ENCODE measurements around the gene HASPIN. TPM values are rescaled to one million over a fixed set of nuclear protein-coding genes. Genes with fewer than 3 reads are reported as not detected.
A peak's percentile ranks its signal among the peaks of the same experiment; 100 is the strongest.

HASPIN gene
- total RNA-seq, 1 experiment from 2014 or later = 30.0 TPM

DNA sequence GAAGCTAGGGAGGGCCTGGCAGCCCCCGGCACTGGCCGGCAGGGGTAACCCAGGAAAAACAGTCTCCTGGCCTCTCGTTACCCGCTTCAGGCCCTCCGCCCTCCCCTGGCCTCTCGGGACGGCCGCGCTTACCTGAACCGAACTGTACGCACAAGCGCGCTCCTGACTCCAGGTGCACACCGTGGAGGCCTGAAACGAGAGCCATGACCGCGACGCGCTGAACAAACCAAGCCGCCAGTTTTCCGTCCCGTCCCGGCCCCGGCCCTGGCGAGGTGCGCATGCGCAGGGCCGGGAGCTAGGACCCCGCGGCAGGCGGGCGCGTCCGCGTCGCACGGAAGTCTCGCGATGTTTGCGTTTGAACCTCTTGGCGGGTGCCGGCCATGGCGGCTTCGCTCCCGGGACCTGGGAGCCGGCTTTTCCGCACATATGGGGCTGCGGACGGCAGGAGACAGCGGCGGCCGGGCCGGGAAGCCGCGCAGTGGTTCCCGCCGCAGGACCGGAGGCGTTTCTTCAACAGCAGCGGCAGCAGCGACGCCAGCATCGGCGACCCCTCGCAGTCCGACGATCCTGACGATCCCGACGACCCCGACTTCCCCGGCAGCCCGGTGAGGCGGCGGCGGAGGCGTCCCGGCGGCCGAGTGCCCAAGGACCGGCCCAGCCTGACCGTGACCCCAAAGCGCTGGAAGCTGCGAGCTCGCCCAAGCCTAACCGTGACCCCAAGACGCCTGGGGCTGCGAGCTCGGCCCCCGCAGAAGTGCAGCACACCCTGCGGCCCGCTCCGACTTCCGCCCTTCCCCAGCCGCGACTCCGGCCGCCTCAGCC, at the start of gene HASPIN (continued):
- TF ChIP-seq CREB1 (CRISPR knock-in tag; IDR thresholded peaks at IDR 0.05) (peak; percentile 65; the same call in 1 of the 2 replicates), ATF1 (CRISPR knock-in tag; IDR thresholded peaks at IDR 0.05) (0 out of 2 replicates have a peak, but pooled peaks have one; percentile 65), ZNF671 (CRISPR knock-in tag; IDR thresholded peaks at IDR 0.05) (no peak), ZNF263 (CRISPR knock-in tag; IDR thresholded peaks at IDR 0.05; ENCODE audit: low read depth) (no peak; the same call in 1 of the 2 replicates), HMGA2 (CRISPR knock-in tag; IDR thresholded peaks at IDR 0.05) (no peak), IRF2 (CRISPR knock-in tag; IDR thresholded peaks at IDR 0.05; ENCODE audit: borderline replicate concordance, low read depth) (no peak), GTF2I (CRISPR knock-in tag; conservative IDR thresholded peaks at IDR 0.05) (no peak), ZNF219 (CRISPR knock-in tag; IDR thresholded peaks at IDR 0.05; ENCODE audit: borderline replicate concordance) (no peak), NR2C2 (CRISPR knock-in tag; IDR thresholded peaks at IDR 0.05) (no peak), SOX15 (CRISPR knock-in tag; IDR thresholded peaks at IDR 0.05) (no peak), OVOL2 (CRISPR knock-in tag; IDR thresholded peaks at IDR 0.05; ENCODE audit: borderline replicate concordance) (no peak), TEAD4 (CRISPR knock-in tag; IDR thresholded peaks at IDR 0.05) (0 out of 2 replicates have a peak, but pooled peaks have one; percentile 76), ZNF396 (CRISPR knock-in tag; IDR thresholded peaks at IDR 0.05; ENCODE audit: borderline replicate concordance) (no peak), ZNF317 (CRISPR knock-in tag; IDR thresholded peaks at IDR 0.05; ENCODE audit: borderline replicate concordance, low read depth) (no peak), ZBTB21 (CRISPR knock-in tag; IDR thresholded peaks at IDR 0.05; ENCODE audit: borderline replicate concordance) (peak; percentile 34; the same call in 1 of the 2 replicates), NR1H2 (CRISPR knock-in tag; IDR thresholded peaks at IDR 0.05) (peak; percentile 61; the same call in 1 of the 2 replicates), NFE2L1 (CRISPR knock-in tag; IDR thresholded peaks at IDR 0.05) (peak; percentile 76; the same call in 1 of the 2 replicates), CREM (CRISPR knock-in tag; IDR thresholded peaks at IDR 0.05) (peak; percentile 67; the same call in 1 of the 2 replicates), ZNF416 (CRISPR knock-in tag; IDR thresholded peaks at IDR 0.05) (no peak), ZNF423 (CRISPR knock-in tag; IDR thresholded peaks at IDR 0.05) (no peak), SMAD4 (CRISPR knock-in tag; IDR thresholded peaks at IDR 0.05) (no peak), NFATC4 (CRISPR knock-in tag; IDR thresholded peaks at IDR 0.05) (no peak), ESRRA (CRISPR knock-in tag; IDR thresholded peaks at IDR 0.05; ENCODE audit: borderline replicate concordance) (no peak)
- TF ChIP-seq, protein P1, sequence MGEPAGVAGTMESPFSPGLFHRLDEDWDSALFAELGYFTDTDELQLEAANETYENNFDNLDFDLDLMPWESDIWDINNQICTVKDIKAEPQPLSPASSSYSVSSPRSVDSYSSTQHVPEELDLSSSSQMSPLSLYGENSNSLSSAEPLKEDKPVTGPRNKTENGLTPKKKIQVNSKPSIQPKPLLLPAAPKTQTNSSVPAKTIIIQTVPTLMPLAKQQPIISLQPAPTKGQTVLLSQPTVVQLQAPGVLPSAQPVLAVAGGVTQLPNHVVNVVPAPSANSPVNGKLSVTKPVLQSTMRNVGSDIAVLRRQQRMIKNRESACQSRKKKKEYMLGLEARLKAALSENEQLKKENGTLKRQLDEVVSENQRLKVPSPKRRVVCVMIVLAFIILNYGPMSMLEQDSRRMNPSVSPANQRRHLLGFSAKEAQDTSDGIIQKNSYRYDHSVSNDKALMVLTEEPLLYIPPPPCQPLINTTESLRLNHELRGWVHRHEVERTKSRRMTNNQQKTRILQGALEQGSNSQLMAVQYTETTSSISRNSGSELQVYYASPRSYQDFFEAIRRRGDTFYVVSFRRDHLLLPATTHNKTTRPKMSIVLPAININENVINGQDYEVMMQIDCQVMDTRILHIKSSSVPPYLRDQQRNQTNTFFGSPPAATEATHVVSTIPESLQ (CRISPR knock-in tag; IDR thresholded peaks at IDR 0.05) = no peak
- TF ChIP-seq, protein P2, sequence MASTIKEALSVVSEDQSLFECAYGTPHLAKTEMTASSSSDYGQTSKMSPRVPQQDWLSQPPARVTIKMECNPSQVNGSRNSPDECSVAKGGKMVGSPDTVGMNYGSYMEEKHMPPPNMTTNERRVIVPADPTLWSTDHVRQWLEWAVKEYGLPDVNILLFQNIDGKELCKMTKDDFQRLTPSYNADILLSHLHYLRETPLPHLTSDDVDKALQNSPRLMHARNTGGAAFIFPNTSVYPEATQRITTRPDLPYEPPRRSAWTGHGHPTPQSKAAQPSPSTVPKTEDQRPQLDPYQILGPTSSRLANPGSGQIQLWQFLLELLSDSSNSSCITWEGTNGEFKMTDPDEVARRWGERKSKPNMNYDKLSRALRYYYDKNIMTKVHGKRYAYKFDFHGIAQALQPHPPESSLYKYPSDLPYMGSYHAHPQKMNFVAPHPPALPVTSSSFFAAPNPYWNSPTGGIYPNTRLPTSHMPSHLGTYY (CRISPR knock-in tag; IDR thresholded peaks at IDR 0.05) = no peak
- TF ChIP-seq, protein P3, sequence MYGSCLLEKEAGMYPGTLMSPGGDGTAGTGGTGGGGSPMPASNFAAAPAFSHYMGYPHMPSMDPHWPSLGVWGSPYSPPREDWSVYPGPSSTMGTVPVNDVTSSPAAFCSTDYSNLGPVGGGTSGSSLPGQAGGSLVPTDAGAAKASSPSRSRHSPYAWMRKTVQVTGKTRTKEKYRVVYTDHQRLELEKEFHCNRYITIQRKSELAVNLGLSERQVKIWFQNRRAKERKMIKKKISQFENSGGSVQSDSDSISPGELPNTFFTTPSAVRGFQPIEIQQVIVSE (CRISPR knock-in tag; IDR thresholded peaks at IDR 0.05; ENCODE audit: borderline replicate concordance) = no peak
- TF ChIP-seq, protein P4, sequence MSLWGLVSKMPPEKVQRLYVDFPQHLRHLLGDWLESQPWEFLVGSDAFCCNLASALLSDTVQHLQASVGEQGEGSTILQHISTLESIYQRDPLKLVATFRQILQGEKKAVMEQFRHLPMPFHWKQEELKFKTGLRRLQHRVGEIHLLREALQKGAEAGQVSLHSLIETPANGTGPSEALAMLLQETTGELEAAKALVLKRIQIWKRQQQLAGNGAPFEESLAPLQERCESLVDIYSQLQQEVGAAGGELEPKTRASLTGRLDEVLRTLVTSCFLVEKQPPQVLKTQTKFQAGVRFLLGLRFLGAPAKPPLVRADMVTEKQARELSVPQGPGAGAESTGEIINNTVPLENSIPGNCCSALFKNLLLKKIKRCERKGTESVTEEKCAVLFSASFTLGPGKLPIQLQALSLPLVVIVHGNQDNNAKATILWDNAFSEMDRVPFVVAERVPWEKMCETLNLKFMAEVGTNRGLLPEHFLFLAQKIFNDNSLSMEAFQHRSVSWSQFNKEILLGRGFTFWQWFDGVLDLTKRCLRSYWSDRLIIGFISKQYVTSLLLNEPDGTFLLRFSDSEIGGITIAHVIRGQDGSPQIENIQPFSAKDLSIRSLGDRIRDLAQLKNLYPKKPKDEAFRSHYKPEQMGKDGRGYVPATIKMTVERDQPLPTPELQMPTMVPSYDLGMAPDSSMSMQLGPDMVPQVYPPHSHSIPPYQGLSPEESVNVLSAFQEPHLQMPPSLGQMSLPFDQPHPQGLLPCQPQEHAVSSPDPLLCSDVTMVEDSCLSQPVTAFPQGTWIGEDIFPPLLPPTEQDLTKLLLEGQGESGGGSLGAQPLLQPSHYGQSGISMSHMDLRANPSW (CRISPR knock-in tag; conservative IDR thresholded peaks at IDR 0.05; ENCODE audit: low read depth) = 0 out of 2 replicates have a peak, but pooled peaks have one; percentile 48
- TF ChIP-seq, protein P5, sequence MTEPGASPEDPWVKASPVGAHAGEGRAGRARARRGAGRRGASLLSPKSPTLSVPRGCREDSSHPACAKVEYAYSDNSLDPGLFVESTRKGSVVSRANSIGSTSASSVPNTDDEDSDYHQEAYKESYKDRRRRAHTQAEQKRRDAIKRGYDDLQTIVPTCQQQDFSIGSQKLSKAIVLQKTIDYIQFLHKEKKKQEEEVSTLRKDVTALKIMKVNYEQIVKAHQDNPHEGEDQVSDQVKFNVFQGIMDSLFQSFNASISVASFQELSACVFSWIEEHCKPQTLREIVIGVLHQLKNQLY (CRISPR knock-in tag; IDR thresholded peaks at IDR 0.05) = peak; percentile 16; the same call in 1 of the 2 replicates
- TF ChIP-seq, protein P6, sequence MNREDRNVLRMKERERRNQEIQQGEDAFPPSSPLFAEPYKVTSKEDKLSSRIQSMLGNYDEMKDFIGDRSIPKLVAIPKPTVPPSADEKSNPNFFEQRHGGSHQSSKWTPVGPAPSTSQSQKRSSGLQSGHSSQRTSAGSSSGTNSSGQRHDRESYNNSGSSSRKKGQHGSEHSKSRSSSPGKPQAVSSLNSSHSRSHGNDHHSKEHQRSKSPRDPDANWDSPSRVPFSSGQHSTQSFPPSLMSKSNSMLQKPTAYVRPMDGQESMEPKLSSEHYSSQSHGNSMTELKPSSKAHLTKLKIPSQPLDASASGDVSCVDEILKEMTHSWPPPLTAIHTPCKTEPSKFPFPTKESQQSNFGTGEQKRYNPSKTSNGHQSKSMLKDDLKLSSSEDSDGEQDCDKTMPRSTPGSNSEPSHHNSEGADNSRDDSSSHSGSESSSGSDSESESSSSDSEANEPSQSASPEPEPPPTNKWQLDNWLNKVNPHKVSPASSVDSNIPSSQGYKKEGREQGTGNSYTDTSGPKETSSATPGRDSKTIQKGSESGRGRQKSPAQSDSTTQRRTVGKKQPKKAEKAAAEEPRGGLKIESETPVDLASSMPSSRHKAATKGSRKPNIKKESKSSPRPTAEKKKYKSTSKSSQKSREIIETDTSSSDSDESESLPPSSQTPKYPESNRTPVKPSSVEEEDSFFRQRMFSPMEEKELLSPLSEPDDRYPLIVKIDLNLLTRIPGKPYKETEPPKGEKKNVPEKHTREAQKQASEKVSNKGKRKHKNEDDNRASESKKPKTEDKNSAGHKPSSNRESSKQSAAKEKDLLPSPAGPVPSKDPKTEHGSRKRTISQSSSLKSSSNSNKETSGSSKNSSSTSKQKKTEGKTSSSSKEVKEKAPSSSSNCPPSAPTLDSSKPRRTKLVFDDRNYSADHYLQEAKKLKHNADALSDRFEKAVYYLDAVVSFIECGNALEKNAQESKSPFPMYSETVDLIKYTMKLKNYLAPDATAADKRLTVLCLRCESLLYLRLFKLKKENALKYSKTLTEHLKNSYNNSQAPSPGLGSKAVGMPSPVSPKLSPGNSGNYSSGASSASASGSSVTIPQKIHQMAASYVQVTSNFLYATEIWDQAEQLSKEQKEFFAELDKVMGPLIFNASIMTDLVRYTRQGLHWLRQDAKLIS (CRISPR knock-in tag; IDR thresholded peaks at IDR 0.05; ENCODE audit: borderline replicate concordance) = no peak

Measured in WTC11 (cell line).